NCI-H446 treated with DMSO at 0.1 percent for 48 hours (cell line): ENCODE measurements around the gene TMEM87A.

ENCODE experiments used
- DNase-seq: peaks from one replicate; lab custom pipeline; 2025; lab: John Stamatoyannopoulos, UW

TMEM87A gene

DNA sequence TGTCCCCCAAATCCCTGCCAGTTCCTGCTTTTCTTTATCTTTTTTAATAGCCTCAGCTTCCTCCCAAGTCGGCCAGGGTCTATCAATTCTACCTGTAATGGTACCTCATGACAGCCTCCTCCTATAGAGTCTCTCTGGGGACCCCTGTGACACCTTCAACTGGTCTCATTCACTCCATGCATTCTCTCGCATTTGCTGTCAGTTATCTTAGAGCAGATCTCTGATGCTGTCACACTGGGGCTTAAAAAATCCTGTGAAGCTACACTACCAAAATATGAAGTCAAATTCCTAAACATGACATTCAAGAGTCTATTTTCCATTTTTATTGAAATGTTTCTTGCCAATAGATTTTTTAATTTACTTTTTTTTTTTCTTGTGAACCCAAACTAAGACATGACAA, 70.6 kb downstream of the TMEM87A start:
- no peak for DNase-seq

DNA sequence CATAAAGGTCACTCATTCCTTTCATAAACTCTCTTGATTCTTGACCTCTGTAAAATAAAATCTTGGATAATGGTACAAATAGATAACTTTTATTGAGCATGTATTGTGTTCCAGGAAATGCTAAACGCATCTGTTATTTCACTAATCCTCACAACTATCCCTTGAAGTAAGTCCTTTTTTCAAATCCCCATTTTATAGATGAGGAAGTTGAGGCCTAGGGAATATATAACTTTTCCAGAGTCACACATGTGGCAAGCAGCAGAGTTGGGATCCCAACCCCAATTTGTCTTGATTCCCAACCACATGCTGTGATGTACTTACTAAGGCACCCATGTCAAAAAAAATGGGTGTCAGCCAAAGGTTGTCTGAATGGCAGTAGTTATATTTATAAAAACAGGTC, 71.4 kb downstream of the TMEM87A start:
- DNase-seq = no peak

DNA sequence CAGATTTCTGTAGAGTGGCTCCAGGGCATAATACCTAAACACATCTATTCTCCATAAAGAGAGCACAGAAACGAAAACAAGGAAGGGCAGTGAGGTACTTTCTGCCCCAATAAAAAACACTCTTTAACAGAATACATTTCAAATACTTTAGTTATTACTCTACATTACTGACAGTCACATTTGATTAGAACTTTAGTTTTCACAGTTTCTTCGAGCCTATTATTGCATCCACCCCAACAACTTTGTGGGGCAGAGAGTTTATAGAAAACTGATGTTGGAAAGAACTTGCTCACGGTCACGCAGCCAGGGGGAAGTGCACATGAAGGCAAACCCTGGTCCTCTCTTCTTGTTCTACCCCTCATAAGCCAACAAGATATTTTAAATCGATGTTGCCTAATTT, 74.1 kb downstream of the TMEM87A start:
- DNase-seq = no peak

DNA sequence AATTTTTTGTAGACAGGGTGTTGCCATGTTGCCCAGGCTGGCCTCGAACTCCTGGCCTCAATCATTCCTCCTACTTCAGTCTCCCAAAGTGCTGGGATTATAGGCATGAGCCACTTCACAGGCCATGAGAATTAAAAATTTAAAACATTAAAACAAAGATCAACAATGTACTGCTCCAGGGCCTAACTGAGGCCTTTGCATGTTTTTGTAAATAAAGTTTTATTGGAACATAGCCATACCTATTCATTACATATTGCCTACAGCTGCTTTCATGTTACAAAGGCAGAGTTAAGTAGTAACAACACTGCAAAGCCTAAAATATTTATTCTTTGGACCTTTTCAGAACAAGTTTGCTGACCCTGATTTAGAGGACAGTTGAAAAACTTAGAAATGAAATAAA, 74.7 kb downstream of the TMEM87A start:
- DNase-seq = no peak

DNA sequence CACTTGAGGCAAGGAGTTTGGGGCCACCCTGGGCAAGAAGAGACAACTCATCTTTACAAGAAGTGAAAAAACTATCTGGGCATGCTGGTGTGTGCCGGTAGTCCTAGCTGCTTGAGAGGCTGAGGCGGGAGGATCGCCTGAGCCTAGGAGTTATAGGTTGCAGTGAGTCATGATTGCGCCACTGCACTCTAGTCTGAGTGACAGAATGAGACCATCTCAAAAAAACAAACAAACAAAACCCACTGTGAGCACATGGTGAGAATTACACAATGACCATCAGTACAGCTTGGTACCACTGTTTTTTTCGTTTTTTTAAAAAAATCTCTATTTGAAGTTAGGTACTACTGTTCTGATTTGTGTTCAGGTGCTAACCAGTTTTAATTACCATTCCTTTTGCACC, 78.7 kb downstream of the TMEM87A start:
- no peak for DNase-seq

DNA sequence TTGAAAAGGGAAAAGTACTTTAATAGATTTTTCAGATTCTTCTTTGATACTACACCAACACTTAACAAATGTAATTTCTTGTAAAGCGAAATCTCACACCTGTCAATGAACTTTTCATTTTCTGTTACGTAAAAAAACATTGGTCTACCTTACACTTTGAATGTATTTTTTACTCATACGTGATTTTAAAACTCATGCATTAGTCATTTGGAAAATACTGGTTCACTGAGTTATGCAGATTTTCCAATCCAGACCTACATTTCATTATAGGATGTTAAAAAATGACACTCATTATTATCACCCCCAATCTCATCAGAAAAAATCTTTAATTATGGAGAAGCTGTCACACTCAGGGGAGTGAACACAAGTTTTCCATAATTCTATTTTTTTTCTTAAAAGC, 79.8 kb downstream of the TMEM87A start:
- no peak for DNase-seq

DNA sequence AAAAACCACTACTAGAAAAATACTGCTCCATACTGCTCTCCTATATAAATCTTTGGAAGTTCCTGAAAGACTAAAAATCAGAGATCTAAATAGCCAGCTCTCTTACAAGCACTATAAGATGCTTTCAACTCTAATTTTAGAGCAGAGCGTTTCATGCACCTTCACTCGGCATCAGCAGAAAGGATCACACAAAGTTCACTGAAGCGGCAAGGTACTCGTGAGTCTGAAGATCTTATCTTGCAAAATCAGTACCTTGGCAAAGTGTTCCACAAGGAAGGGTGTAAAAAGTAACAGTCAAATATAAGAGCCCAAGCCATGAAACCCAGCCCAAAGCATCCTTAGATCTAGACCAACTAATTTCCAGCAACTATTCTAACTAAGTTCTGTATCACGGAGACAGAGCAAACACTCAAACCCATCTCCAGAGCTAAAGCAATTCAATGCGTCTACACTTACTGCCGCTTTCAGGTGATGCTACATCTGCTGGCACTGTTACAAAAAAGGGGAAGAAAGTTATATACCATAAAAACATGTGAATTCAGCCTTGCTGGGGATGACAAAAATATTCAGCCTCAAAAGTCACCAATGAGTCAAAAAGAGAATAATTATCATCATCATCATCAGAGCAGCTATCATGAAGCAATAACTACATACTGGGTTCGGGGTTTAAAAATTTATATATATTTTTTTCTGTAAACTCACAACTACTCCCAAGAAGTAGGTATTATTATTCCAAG, 81.5 kb downstream of the TMEM87A start:
- DNase-seq = no peak

DNA sequence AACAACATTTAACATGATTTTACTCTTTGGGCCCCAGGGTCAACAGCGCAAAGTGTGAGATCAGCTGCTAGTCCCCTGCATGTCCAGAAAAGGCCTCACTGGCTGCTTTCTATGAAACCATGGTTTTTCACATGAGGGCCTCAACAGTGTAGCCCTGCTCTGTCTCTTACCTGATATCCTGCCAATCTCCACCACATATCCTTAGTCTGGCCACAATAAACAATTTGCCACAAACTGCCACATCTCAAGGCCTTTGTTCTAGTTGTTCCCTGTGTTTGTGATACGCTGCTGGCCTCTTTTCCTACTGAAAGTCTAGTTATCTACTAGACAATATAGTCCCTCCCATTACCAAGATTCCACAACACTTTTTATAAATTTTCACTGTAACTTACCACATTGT, 82.9 kb downstream of the TMEM87A start:
- no peak for DNase-seq

DNA sequence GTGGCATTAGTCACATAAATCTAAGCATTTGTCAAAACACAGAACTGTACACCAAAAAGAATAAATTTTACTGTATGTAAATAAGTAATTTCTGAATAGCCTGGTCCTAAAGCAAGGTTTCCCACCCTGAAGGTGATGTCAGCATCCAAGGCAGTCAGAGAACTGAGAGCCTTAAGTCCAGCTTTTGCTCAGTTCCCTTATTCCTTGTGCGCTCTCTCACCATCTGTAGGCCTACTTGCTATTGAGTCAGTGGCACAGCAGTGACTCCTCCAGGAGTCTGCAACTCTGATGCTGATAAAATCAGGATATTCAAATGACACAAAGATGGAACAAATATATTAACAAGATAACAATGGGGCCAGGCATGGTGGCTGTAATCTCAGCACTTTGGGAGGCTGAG, 87.4 kb downstream of the TMEM87A start:
- DNase-seq = no peak

DNA sequence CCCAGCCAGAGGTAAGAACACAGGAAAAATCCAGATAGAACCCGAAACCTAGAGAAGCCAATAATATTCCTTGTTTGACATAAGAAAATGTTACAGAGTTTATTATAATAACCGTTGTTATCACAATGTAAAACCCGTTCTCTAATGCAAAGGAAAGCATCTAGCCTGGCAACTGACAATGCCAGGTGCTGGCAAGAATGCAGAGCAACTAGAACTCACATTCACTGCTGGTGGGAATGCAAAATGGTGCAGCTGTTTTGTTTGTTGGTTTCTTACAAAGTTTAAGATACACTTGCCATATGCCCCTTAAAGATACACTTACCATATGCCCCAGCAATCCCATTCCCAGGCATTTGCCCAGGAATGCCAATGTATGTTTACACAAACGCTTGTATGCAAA, 88.5 kb downstream of the TMEM87A start:
- DNase-seq = no peak

DNA sequence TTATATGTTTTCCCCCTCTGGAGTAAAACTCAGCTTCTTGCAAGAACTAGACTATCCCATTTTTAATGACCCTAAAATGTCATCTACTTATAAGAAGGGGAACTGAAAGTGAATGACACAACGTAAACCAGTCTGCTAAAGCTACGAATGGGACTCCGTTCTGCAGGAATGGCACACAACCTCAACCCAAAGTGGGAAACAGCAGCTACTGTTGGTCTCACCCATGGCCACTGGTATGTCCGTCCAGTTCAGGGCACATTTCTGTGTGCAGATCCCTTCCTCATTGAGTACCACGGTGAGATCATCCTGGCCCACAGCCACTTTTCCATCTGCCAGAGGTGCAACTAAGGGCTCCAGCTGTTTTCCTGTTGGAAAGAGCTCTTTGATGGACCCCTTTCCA, 88.9 kb downstream of the TMEM87A start:
- DNase-seq = no peak

DNA sequence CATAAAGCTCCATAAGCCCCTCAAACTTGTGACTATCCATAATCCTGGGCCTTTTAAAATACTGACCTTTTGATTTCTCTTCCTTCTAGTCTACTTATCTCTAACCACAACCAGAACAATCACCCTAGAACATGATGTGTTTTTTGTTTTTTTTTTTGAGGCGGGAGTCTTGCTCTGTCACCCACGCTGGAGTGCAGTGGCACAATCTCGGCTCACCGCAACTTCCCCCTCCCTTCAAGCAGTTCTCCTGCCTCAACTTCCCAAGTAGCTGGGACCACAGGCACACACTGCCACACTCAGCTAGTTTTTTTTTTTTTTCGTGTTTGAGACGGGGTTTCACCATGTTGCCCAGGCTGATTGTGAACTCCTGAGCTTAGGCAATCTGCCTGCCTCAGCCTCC, 90.3 kb downstream of the TMEM87A start:
- DNase-seq = no peak

DNA sequence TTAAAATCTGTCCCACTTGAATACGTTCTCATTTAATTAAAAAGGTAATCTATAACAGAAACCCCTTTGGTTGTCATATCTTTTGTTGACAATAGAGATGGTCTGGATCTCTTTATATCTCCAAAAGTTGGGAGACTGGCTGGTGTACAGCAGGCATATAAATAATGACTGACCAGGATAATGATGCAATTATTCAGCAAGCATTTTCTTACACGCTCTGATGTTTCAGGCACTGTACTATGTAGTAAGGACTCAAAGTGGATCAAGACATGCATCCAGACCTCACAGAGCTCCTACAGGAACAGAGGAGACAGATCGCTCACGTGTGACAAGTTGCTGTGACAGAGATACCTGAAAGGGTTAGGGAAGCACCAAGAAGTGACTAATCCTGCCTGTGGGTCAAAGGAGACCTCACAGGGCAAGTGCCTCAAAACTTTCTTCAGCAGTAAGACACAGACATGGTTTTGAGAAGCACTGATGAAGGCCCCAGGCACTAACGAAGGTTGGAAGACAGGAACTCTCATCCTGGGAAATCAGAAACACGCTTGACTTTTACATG, 90.8 kb downstream of the TMEM87A start:
- no peak for DNase-seq

DNA sequence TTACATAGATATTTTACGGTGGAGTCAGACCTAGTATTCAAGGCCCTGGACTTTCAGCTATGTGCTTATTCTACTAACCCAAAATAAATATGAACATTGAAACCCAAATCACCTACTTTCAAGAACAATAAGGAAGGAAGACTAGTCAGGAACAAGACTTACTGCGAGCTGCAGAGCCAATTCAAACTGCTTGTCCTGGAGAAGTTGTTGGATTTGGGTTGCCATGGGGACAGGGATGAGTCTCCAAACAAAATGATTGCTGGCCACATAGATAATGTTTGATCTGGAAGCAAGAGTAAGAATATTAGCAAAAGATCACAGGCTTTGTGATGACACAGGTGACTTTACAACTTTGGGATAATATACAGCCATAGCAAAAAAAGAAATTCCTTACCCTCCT, 95.2 kb downstream of the TMEM87A start:
- DNase-seq = no peak

DNA sequence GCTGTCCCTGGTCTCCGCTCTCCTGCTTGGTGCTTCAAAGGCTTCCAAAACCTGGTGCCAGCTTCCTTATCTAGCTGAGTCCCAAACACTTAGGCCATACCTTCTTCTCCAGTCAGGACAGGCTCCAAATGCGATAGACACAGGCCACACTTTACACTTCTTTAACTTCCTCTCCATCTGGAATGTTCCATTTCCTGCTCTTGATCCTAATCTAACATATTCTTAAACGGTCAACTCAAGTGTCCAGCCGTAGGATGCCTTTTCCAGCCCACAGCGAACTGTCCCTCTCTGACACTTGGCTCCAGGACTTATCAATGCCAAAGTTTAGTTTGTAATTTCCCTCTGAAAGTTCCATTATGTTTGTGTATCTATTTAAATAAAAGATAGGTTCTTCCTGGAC, 97.6 kb downstream of the TMEM87A start:
- DNase-seq = no peak

DNA sequence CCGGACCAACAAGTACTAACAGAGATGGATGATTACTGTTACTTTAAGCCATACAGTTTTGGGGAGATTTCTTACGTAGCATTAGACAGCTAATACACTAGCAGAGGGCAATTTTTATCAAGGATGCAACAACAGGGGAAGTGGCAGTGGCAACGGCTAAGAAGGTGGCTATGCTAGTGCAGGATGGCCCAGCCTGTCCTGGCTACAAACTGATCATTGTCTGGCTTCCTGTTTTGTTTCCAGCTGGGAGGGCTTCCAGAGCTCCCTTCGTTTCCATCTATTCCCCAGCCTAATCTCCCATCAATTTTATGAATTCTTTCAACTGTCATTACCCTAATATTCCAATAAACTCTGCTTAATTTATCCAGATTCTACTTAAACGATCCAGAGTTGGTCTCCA, 100.8 kb downstream of the TMEM87A start:
- DNase-seq = no peak

DNA sequence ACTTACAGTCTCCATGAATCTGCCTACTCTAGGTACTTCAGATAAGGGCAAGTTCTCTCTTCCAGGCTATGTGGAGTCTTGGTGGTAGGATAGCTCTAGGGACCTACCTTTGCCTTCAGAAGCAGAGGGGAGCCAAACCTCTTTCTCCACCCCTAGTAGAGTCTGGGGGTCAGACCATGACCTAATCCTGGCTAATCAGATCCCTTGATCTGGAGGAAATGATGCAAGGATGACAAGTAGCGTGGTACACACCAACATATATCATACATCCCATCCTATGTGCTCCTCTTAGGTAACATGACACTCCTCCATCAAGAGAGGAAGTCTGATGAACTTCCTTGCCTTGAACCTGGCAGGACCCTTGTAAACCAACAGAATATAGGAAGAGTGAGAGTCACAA, 101.4 kb downstream of the TMEM87A start:
- DNase-seq = no peak

DNA sequence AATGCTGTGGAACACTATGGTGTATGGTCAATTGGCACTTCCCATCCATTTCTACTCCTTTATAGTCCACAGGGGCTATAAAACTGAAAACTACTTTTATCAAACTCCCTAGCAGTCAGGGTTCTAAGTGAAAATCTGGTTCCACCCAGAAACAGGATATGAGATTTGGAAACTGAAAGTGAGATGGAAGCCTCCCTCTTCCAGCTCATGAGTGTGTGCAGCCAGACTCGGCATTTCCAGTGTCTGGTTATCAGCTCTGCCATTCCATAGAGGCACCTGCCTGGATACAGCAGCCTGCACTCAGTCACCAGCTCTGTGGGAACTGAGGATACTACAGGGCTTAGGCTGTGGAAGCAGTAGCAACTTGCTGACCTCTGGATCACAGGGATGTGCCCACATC, 102.1 kb downstream of the TMEM87A start:
- DNase-seq = no peak

DNA sequence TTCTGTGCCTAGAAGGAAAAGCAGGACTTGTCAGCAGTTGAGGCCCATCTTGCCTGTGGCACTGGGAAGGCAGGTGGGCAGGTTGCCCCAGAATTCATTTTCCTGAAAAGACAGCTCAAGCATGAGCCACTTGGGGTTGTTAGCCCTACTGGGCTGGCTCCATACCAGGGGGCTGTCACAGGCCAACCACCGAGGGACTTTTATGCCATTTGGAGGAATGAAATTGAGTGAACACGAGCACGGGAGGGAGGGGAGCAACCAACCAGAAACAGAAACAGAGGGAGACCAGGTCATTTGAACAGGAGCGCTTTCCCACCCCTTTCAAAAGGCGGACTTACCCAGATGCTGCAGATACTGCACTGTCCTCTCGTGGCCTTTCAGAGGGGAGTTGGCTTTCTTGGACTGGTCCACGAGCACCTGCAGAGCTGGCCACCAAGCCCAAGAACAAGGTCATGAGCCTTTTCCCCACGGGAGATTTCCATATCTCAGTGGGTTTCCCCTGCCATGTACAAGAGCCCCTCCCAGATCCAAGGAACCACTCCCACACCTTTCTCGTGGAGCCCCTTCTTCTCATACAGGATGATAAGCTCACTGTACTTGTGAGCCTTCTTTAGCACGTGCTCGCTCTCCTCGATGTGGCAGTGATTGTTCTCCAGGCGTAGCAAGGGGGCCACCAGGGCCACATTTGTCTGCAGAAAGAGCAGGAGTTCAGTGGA, 106.8 kb downstream of the TMEM87A start:
- DNase-seq = no peak

DNA sequence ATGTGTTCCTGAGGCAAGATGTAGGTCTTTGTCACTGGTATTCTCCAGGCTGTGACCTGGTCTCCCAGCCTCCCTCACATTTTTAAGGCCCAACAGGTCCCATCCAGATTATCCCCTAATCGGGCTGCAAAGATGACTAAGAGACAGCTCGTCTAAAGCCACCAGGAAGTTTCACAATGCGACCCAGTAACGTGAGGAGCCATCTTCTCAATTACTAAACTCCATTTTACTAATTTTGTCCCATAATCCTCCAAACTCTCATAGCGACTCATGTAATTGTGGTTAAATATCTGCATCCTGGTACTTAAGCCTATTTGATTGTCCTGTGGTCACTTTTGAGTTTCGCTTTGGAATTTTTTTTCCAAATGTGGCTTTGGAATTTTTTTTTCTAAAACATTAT, 108.1 kb downstream of the TMEM87A start:
- no peak for DNase-seq

DNA sequence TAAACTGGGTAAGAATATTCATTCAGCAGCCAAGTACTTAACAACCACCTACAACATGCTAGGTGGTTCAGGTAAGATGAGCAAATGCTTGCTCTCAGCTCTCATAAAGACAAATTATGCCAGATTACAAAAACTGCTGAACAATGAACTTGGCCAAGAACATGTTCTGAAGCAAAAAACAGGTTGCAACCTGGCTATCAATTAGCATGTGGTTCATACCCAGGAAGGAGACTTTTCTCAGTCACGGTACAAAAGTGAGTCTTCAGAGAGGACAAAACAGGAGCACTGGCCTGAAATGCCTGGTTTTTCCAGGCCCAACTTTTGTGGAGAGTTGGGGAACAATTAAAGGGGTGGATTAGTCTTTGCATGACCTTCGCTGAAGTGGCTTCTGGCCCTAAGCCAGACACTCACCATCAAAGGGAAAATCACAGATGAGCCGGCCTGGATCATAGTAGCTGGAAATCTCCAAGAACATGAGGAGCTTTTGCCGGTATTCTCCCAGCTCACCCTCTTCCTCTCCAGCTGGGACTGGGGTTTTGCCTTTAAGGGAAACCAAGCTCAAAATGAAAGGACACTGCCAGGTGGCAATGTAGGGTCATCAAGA, 109.2 kb downstream of the TMEM87A start:
- DNase-seq = no peak

DNA sequence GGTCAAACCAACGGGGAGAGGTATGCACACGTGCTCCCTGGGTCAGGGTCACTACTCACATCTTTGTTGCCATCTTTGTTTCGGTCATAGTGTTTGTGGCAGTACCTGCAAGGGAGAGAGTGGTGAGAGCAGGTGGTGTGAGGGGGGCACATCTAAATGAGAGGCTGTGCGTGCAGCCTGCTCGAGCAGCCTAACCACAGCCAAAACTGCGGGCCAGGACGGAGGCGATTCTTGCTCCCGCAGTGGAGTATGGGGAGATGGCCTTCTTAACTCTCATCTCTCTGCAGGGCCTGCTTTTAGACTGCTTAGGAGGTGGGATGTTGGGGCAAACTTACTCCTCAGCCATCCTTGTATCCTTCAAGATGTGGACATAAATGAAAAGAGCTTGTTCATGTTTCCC, 109.9 kb downstream of the TMEM87A start:
- DNase-seq = no peak
